ENCODE results near the gene CHRNA3. TPM values are rescaled to one million over a fixed set of nuclear protein-coding genes. Genes with fewer than 3 reads are reported as not detected.

The CHRNA3 gene
- total and polyA plus RNA-seq, 12 donors = 0.04 to 9.2 (median 0.54) TPM; not detected in 4

GRCh38 chr15:78625606-78626280 lies 4.9 kb upstream of the CHRNA3 start:
- no peaks in the 10 kb centered on the region for H3K9me3 ChIP-seq
- intact Hi-C loops (cut with DNase I) = loop anchor here in 1 of 10 donors (5.0 kb wide), 1 partner anchor 87 kb away; no protein-coding TSS in a partner anchor
- H3K27ac ChIP-seq = no peak overlapping the region
- H3K4me3 ChIP-seq = no peak overlapping the region
- DNase-seq = no peak
- WGBS, 2 donors = 76 to 84% methylated on average over 12 of the region's 12 CpGs
- H3K36me3 ChIP-seq = no peaks in the 10 kb centered on the region
- TF ChIP-seq, protein P1, sequence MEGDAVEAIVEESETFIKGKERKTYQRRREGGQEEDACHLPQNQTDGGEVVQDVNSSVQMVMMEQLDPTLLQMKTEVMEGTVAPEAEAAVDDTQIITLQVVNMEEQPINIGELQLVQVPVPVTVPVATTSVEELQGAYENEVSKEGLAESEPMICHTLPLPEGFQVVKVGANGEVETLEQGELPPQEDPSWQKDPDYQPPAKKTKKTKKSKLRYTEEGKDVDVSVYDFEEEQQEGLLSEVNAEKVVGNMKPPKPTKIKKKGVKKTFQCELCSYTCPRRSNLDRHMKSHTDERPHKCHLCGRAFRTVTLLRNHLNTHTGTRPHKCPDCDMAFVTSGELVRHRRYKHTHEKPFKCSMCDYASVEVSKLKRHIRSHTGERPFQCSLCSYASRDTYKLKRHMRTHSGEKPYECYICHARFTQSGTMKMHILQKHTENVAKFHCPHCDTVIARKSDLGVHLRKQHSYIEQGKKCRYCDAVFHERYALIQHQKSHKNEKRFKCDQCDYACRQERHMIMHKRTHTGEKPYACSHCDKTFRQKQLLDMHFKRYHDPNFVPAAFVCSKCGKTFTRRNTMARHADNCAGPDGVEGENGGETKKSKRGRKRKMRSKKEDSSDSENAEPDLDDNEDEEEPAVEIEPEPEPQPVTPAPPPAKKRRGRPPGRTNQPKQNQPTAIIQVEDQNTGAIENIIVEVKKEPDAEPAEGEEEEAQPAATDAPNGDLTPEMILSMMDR (IDR thresholded peaks at IDR 0.05) = no peak
- peaks cover 7 to 70% (median 59%) of the 10 kb centered on the region in 7 donors for H3K27me3 ChIP-seq
- ATAC-seq = no peak
- peaks cover 0 to 6% (median 4%) of the 10 kb centered on the region in 9 donors for H3K4me1 ChIP-seq

DNA sequence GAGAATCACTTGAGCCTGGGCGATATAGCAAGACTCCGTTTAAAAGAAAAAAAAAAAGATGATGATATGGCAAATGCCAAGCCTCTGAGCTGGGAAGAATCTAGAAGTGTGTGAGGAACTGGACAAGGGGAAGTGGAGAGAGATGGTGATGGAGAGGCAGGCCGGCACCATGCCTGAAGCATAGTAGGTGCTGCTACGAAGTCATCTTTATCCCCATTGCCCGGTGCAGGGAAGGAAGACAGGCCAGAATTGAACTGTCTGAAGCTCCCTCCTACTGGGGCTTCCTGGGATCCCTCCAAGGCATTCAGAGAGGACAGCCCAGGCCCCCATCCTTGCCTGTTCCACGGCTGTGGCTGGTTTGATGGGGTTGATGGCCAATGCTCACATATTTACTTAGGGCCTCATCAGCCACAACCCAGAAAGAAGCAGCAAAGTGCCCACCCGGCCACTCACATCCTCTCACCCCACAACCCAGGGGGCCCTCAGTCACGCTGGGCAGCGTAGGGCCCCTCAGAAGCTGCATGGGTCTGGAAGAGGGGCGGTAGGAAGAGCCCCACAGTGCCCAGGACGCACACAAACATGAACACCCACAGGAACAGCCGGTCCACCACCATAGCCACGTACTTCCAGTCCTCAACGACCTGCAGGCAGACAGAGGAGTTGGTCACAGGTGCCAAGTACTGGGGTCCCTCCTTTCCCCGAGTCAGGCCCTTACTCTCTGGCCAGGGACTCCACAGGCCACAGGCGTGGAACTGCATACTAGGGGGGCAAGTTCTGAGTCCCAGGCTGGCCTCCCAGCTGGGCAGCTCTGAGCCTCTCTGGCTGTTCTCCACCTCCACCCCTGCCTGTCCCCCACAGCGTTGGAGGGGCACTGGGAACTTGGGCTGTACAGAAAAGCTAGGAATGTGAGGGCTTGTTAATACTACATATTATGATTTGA lies 4.1 kb upstream of the CHRNA3 start:
- no peak overlapping the region for H3K27ac ChIP-seq
- no peaks in the 10 kb centered on the region for H3K36me3 ChIP-seq
- no peaks in the 10 kb centered on the region for H3K9me3 ChIP-seq
- DNase-seq (no peak), ATAC-seq (no peak)
- TF ChIP-seq, protein P1 (IDR thresholded peaks at IDR 0.05) = no peak
- no peak overlapping the region for H3K4me3 ChIP-seq
- 87 to 89% methylated on average over 17 of the region's 17 CpGs for WGBS, 2 donors
- peaks cover 14 to 78% (median 67%) of the 10 kb centered on the region in 7 donors for H3K27me3 ChIP-seq
- peaks cover 0 to 14% (median 12%) of the 10 kb centered on the region in 9 donors for H3K4me1 ChIP-seq
- intact Hi-C loops (cut with DNase I) = loop anchor here in 1 of 10 donors (5.0 kb wide), 1 partner anchor 87 kb away; no protein-coding TSS in a partner anchor

DNA sequence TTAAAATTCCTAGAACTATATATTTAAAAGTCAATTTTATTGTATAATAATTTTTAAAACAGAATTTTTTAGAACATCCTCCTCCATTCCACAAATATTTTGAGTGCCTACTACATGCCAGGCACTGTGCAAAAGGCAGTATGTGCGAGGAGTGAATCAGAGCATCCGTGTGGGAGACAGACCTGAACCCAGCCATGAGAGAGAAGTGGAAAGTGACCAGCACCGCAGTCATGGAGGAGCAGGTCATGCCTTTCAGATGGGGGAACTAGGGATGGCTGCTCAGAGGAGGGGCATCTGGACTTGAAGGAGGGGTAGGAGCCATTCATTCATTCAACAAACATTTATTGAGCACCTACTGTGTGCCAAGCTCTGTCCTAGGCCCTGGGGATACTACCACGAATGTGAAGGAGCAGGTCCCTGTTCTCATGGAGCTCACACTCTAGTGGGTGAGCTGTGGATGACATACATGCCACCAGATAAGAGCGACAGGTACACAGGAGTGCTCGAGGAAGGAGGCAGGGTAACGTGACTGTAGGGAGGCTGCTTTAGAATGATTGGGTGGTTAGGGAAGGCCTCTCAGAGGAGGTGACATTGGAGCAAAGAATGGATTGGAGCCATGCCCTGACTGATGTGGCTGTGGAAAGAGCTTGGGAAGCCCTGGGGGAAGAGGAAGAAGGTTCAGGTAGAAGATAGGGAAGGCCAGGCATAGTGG lies 3.1 kb upstream of the CHRNA3 start:
- H3K9me3 ChIP-seq = no peaks in the 10 kb centered on the region
- 85 to 90% methylated on average over 7 of the region's 7 CpGs for WGBS, 2 donors
- intact Hi-C loops (cut with DNase I) = no loop called here
- H3K4me1 ChIP-seq = peaks cover 3 to 20% (median 18%) of the 10 kb centered on the region in 9 donors
- DNase-seq = no peak
- no peak overlapping the region for H3K4me3 ChIP-seq
- H3K36me3 ChIP-seq = no peaks in the 10 kb centered on the region
- no peak overlapping the region for H3K27ac ChIP-seq
- TF ChIP-seq, protein P1 (IDR thresholded peaks at IDR 0.05) = no peak
- H3K27me3 ChIP-seq = peaks cover 14 to 83% (median 75%) of the 10 kb centered on the region in 7 donors
- no peak for ATAC-seq

Measured in heart right ventricle (tissue), 16 donors.